HG03103 (cell line): ENCODE measurements around the gene PARVG.

Source experiments
- ATAC-seq: cut with Tn5 transposase; IDR thresholded peaks from one replicate; pipeline ENCODE4 v1.9.1; 2021; ENCODE audit warnings: low read depth; ENCODE audit not compliant: unreplicated experiment

PARVG gene

GRCh38 chr22:44193535-44193891, 12.8 kb downstream of the PARVG start:
- no peak for ATAC-seq

- ATAC-seq = no peak
Observed at GRCh38 chr22:44194569-44194968, 13.8 kb downstream of the PARVG start.

- ATAC-seq = no peak
Observed at GRCh38 chr22:44195189-44195871, 14.6 kb downstream of the PARVG start.

- no peak for ATAC-seq
Observed at GRCh38 chr22:44196241-44196640, 15.5 kb downstream of the PARVG start.

- no peak for ATAC-seq
Observed at GRCh38 chr22:44196731-44197131, 16.0 kb downstream of the PARVG start.

GRCh38 chr22:44197271-44197670, 16.5 kb downstream of the PARVG start:
- no peak for ATAC-seq

GRCh38 chr22:44199164-44199563, 18.4 kb downstream of the PARVG start:
- ATAC-seq = no peak

GRCh38 chr22:44199866-44200265, 19.1 kb downstream of the PARVG start:
- no peak for ATAC-seq

GRCh38 chr22:44200451-44200850, 19.7 kb downstream of the PARVG start:
- no peak for ATAC-seq

- ATAC-seq = no peak
Observed at GRCh38 chr22:44200855-44201550, 20.3 kb downstream of the PARVG start.

- no peak for ATAC-seq
Observed at GRCh38 chr22:44201665-44202064, 20.9 kb downstream of the PARVG start.

- no peak for ATAC-seq
Observed at GRCh38 chr22:44202261-44202789, 21.6 kb downstream of the PARVG start.

- ATAC-seq = no peak
Observed at GRCh38 chr22:44203203-44203602, 22.5 kb downstream of the PARVG start.

- ATAC-seq = no peak
Observed at GRCh38 chr22:44204739-44205515, 24.2 kb downstream of the PARVG start.

GRCh38 chr22:44205516-44206329, 25.0 kb downstream of the PARVG start:
- no peak for ATAC-seq

- no peak for ATAC-seq
Observed at GRCh38 chr22:44206330-44206645, 25.6 kb downstream of the PARVG start.

- ATAC-seq = no peak
Observed at GRCh38 chr22:44206696-44207095, 26.0 kb downstream of the PARVG start.

- no peak for ATAC-seq
Observed at GRCh38 chr22:44207173-44207980, 26.7 kb downstream of the PARVG start.

GRCh38 chr22:44207981-44208317, 27.2 kb downstream of the PARVG start:
- ATAC-seq = no peak

GRCh38 chr22:44209343-44209742, 28.6 kb downstream of the PARVG start:
- no peak for ATAC-seq
